Measurements from ENCODE around the gene EXD3. TPM values are rescaled to one million over a fixed set of nuclear protein-coding genes. Genes with fewer than 3 reads are reported as not detected.
A peak's percentile ranks its signal among the peaks of the same experiment; 100 is the strongest.

The EXD3 gene
- total and polyA plus RNA-seq, 2 of the 13 experiments (the other 11 are each of a cell fraction or from before 2014, with no cell fraction given) = 2.7 to 4.8 TPM

DNA sequence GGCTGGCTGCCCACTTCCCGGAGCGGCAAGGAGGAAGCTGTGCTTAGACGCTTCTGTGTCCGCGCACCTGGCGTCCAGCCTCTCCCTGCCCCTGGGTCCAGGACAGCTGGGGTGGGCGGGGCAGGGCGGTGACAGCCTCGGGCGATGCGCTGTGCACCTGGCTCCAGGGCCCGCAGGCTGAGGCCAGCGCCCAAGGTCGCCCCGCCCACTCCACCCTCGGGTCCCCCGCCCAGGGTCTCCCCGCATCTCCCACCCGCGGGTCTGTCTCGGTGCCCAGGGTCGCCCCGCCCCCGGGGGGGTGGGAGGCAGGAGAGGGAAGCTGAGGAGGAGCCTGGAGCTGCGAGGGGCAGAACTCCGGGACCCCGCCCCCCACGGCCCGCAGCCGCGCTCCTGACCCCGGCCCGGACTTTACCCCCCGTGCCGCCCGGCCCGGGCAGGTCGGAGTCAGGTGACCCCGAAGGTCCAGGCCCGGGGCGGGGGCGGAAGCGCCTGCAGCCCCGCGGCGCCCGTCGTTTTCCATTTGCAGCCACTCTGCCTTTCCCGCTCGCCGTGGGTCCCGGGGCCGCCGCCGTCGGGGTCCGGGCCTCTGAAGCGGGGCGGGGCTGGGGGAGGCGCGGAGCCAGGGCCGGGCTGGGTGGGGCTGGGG lies 18.4 kb upstream of the EXD3 start, which contains the start of gene ENTPD8 (continued):
- TF ChIP-seq, protein P1, sequence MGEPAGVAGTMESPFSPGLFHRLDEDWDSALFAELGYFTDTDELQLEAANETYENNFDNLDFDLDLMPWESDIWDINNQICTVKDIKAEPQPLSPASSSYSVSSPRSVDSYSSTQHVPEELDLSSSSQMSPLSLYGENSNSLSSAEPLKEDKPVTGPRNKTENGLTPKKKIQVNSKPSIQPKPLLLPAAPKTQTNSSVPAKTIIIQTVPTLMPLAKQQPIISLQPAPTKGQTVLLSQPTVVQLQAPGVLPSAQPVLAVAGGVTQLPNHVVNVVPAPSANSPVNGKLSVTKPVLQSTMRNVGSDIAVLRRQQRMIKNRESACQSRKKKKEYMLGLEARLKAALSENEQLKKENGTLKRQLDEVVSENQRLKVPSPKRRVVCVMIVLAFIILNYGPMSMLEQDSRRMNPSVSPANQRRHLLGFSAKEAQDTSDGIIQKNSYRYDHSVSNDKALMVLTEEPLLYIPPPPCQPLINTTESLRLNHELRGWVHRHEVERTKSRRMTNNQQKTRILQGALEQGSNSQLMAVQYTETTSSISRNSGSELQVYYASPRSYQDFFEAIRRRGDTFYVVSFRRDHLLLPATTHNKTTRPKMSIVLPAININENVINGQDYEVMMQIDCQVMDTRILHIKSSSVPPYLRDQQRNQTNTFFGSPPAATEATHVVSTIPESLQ (CRISPR knock-in tag; conservative IDR thresholded peaks at IDR 0.05) = no peak
- TF ChIP-seq HDAC6 (IDR thresholded peaks at IDR 0.05; ENCODE audit: low read depth, low read length) (no peak), TBX2 (CRISPR knock-in tag; IDR thresholded peaks at IDR 0.05; ENCODE audit: borderline replicate concordance) (peak; percentile 32; the same call in 1 of the 2 replicates), ZNF772 (CRISPR knock-in tag; IDR thresholded peaks at IDR 0.05) (peak; percentile 61; the same call in 1 of the 2 replicates), ZNF747 (CRISPR knock-in tag; IDR thresholded peaks at IDR 0.05; ENCODE audit: borderline replicate concordance) (no peak; the same call in 1 of the 2 replicates), NFKB2 (CRISPR knock-in tag; IDR thresholded peaks at IDR 0.05; ENCODE audit: borderline replicate concordance) (peak; percentile 57; the same call in 1 of the 2 replicates), ZNF724P (CRISPR knock-in tag; IDR thresholded peaks at IDR 0.05; ENCODE audit: borderline replicate concordance) (no peak), NCOA2 (CRISPR knock-in tag; IDR thresholded peaks at IDR 0.05) (peak; percentile 24; the same call in 1 of the 2 replicates), ZNF563 (CRISPR knock-in tag; IDR thresholded peaks at IDR 0.05) (peak; percentile 24; the same call in 1 of the 2 replicates), ISL2 (CRISPR knock-in tag; IDR thresholded peaks at IDR 0.05) (no peak; the same call in none of the 2 replicates), FOXJ3 (CRISPR knock-in tag; IDR thresholded peaks at IDR 0.05; ENCODE audit: borderline replicate concordance) (no peak), SP2 (CRISPR knock-in tag; IDR thresholded peaks at IDR 0.05) (0 out of 2 replicates have a peak, but pooled peaks have one; percentile 18), EP300 (IDR thresholded peaks at IDR 0.05; ENCODE audit: low read depth in 2 of 2, low read length in 2 of 2) (no peak), EP300 (CRISPR knock-in tag; IDR thresholded peaks at IDR 0.05; ENCODE audit: borderline replicate concordance) (no peak), ZNF296 (CRISPR knock-in tag; conservative IDR thresholded peaks at IDR 0.05) (no peak), MYNN (CRISPR knock-in tag; IDR thresholded peaks at IDR 0.05; ENCODE audit: low read depth) (no peak), ZNF781 (CRISPR knock-in tag; IDR thresholded peaks at IDR 0.05; ENCODE audit: borderline replicate concordance, not compliant biosample characterization) (no peak), ZNF224 (CRISPR knock-in tag; IDR thresholded peaks at IDR 0.05) (no peak), ZSCAN20 (CRISPR knock-in tag; IDR thresholded peaks at IDR 0.05; ENCODE audit: borderline replicate concordance) (no peak)
- TF ChIP-seq, protein P2, sequence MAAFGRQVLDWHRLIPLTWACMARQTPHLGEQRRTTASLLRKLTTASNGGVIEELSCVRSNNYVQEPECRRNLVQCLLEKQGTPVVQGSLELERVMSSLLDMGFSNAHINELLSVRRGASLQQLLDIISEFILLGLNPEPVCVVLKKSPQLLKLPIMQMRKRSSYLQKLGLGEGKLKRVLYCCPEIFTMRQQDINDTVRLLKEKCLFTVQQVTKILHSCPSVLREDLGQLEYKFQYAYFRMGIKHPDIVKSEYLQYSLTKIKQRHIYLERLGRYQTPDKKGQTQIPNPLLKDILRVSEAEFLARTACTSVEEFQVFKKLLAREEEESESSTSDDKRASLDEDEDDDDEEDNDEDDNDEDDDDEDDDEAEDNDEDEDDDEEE (CRISPR knock-in tag; IDR thresholded peaks at IDR 0.05) = no peak
- TF ChIP-seq, protein P3, sequence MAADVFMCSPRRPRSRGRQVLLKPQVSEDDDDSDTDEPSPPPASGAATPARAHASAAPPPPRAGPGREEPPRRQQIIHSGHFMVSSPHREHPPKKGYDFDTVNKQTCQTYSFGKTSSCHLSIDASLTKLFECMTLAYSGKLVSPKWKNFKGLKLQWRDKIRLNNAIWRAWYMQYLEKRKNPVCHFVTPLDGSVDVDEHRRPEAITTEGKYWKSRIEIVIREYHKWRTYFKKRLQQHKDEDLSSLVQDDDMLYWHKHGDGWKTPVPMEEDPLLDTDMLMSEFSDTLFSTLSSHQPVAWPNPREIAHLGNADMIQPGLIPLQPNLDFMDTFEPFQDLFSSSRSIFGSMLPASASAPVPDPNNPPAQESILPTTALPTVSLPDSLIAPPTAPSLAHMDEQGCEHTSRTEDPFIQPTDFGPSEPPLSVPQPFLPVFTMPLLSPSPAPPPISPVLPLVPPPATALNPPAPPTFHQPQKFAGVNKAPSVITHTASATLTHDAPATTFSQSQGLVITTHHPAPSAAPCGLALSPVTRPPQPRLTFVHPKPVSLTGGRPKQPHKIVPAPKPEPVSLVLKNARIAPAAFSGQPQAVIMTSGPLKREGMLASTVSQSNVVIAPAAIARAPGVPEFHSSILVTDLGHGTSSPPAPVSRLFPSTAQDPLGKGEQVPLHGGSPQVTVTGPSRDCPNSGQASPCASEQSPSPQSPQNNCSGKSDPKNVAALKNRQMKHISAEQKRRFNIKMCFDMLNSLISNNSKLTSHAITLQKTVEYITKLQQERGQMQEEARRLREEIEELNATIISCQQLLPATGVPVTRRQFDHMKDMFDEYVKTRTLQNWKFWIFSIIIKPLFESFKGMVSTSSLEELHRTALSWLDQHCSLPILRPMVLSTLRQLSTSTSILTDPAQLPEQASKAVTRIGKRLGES (CRISPR knock-in tag; IDR thresholded peaks at IDR 0.05; ENCODE audit: borderline replicate concordance) = no peak
